Astrocyte (in vitro differentiated cells and primary cell): ENCODE data around the gene LSP1. TPM values are rescaled to one million over a fixed set of nuclear protein-coding genes. Genes with fewer than 3 reads are reported as not detected.
A peak's percentile ranks its signal among the peaks of the same experiment; 100 is the strongest.

Source experiments
- DNase-seq: peaks from one replicate; pipeline ENCODE4 v3.0.0-alpha.2; 2010; ENCODE audit warnings: low read depth
- FAIRE-seq: peaks from 2 replicates; lab custom pipeline; 2011; peaks lifted over from hg19 to GRCh38; lab: Jason Lieb, UNC
- H2AFZ ChIP-seq: 2 replicates; pipeline ENCODE4 v1.6.0; 2012; ENCODE audit warnings: low read depth, low read length, inconsistent platforms
- H3K27ac ChIP-seq: 2 replicates; pipeline ENCODE4 v1.5.1; 2011; ENCODE audit warnings: low read depth, low read length, inconsistent platforms
- H3K27me3 ChIP-seq: 2 replicates; pipeline ENCODE4 v1.6.0; 2011; ENCODE audit warnings: low read length, inconsistent platforms; ENCODE audit not compliant: insufficient read depth
- H3K36me3 ChIP-seq: 2 replicates; pipeline ENCODE4 v1.5.1; 2011; ENCODE audit warnings: low read length, inconsistent platforms; ENCODE audit not compliant: insufficient read depth
- H3K4me1 ChIP-seq: 2 replicates; pipeline ENCODE4 v1.5.1; 2011; ENCODE audit warnings: low read length, inconsistent platforms; ENCODE audit not compliant: insufficient read depth
- H3K4me2 ChIP-seq: 2 replicates; pipeline ENCODE4 v1.6.0; 2012; ENCODE audit warnings: low read length, inconsistent platforms
- H3K4me3 ChIP-seq: 2 replicates; pipeline ENCODE4 v1.5.1; 2011; ENCODE audit warnings: low read depth, mild to moderate bottlenecking, low read length, inconsistent platforms; ENCODE audit not compliant: insufficient read depth
- H3K79me2 ChIP-seq: 2 replicates; pipeline ENCODE4 v1.6.0; 2012; ENCODE audit warnings: mild to moderate bottlenecking, low read length, inconsistent platforms; ENCODE audit not compliant: insufficient read depth
- H3K9ac ChIP-seq: 2 replicates; pipeline ENCODE4 v1.6.0; 2012; ENCODE audit warnings: mild to moderate bottlenecking, low read length, inconsistent platforms
- H3K9me3 ChIP-seq: 2 replicates; pipeline ENCODE4 v1.5.1; 2012; ENCODE audit warnings: low read depth, mild to moderate bottlenecking, low read length, inconsistent platforms; ENCODE audit not compliant: insufficient read depth
- H4K20me1 ChIP-seq: 2 replicates; pipeline ENCODE4 v1.6.0; 2012; ENCODE audit warnings: low read length, inconsistent platforms; ENCODE audit not compliant: insufficient read depth
- H3K27ac Mint-ChIP-seq: one replicate; pipeline ENCODE4 v1.8.0; 2021; ENCODE audit warnings: mild to moderate bottlenecking, mixed read lengths; ENCODE audit not compliant: unreplicated experiment
- H3K27me3 Mint-ChIP-seq: one replicate; pipeline ENCODE4 v1.8.0; 2021; ENCODE audit warnings: low read depth, mixed read lengths; ENCODE audit not compliant: unreplicated experiment
- H3K36me3 Mint-ChIP-seq: one replicate; pipeline ENCODE4 v1.8.0; 2021; ENCODE audit warnings: low read depth, mixed read lengths; ENCODE audit not compliant: unreplicated experiment
- H3K4me1 Mint-ChIP-seq: one replicate; pipeline ENCODE4 v1.8.0; 2021; ENCODE audit warnings: low read depth, mixed read lengths; ENCODE audit not compliant: unreplicated experiment
- H3K4me3 Mint-ChIP-seq: one replicate; pipeline ENCODE4 v1.8.0; 2021; ENCODE audit warnings: mild to moderate bottlenecking, moderate library complexity, mixed read lengths; ENCODE audit not compliant: unreplicated experiment
- H3K9me3 Mint-ChIP-seq: one replicate; pipeline ENCODE4 v1.8.0; 2021; ENCODE audit warnings: mild to moderate bottlenecking, mixed read lengths; ENCODE audit not compliant: unreplicated experiment
- EZH2 ChIP-seq: IDR thresholded peaks from 2 replicates; pipeline ENCODE4 v1.6.1; 2012; ENCODE audit warnings: mild to moderate bottlenecking, low read length, inconsistent platforms; ENCODE audit not compliant: insufficient read depth
- total RNA-seq: library from RNA; stranded (reverse); gene quantifications from 2 replicates; pipeline ENCODE4 v1.2.1, GENCODE V29; 2021
- TF ChIP-seq, protein P1 (sequence below): IDR thresholded peaks from 2 replicates; pipeline ENCODE4 v1.5.1; 2011; ENCODE audit warnings: low read depth, mild to moderate bottlenecking, inconsistent platforms, low read length, moderate library complexity; ENCODE audit not compliant: insufficient read depth

The LSP1 gene
- total RNA-seq, 1 donor from 2014 or later: 1.3 TPM

DNA sequence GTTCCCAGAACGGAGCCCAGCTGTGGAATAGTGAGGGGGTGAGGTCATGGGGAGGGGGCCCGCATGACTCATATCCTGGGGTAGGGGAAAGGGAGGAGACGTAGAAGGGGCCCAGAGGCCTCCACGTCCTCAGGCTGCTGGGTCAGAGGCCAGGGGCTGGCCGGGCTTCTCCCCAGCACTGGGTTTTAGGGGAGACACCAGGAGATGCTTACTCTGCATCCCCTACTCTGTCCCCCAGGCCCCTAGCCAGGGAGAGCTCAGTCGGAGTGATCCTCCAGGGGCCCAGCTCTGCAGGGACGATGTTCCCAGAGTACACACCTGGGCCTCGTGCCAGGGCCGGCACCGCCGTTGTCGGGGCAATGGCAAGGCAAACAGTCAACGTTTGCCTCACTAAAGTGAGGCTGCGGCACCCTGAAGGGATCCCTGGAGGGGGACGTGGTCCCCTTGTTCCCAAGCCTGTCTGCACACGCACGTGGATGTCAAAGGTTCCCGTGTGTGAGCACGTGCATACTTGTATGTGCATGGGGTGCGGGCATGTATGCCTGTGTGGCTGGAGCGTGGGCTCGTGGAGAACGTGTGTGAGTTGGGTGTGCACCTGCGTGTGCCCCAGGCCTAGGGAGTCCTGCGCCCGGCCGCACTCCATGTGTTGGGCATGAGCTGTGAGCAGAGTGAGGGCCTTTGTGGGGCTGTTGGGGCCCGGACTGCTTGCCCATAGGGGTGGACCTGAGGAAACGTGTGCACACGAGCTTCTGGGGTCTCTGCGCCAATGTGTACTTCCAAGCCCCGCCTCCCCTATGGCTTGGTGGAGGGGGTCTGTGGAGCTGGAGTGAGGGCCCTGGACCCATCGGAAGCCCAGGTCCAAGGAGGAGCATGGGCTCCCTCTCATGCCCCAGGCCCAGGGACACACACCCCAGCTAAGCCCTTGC is 24.6 kb downstream of the LSP1 start:
- no peaks in the 10 kb centered on the region for H3K9me3 Mint-ChIP-seq
- H3K4me3 Mint-ChIP-seq: no peak overlapping the region
- no peak for FAIRE-seq
- H3K36me3 Mint-ChIP-seq: no peaks in the 10 kb centered on the region
- no peak for DNase-seq
- H3K27me3 Mint-ChIP-seq: no peaks in the 10 kb centered on the region
- H3K9me3 ChIP-seq: no peaks in the 10 kb centered on the region
- H3K36me3 ChIP-seq: no peaks in the 10 kb centered on the region
- H3K4me2 ChIP-seq: no peak overlapping the region
- H3K9ac ChIP-seq: no peak overlapping the region
- H3K27ac ChIP-seq: no peak overlapping the region
- no peaks in the 10 kb centered on the region for H3K27me3 ChIP-seq
- TF ChIP-seq EZH2: no peak
- TF ChIP-seq, protein P1, sequence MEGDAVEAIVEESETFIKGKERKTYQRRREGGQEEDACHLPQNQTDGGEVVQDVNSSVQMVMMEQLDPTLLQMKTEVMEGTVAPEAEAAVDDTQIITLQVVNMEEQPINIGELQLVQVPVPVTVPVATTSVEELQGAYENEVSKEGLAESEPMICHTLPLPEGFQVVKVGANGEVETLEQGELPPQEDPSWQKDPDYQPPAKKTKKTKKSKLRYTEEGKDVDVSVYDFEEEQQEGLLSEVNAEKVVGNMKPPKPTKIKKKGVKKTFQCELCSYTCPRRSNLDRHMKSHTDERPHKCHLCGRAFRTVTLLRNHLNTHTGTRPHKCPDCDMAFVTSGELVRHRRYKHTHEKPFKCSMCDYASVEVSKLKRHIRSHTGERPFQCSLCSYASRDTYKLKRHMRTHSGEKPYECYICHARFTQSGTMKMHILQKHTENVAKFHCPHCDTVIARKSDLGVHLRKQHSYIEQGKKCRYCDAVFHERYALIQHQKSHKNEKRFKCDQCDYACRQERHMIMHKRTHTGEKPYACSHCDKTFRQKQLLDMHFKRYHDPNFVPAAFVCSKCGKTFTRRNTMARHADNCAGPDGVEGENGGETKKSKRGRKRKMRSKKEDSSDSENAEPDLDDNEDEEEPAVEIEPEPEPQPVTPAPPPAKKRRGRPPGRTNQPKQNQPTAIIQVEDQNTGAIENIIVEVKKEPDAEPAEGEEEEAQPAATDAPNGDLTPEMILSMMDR: no peak
- H3K4me1 Mint-ChIP-seq: no peaks in the 10 kb centered on the region
- no peak overlapping the region for H2AFZ ChIP-seq
- no peak overlapping the region for H3K4me3 ChIP-seq
- no peaks in the 10 kb centered on the region for H4K20me1 ChIP-seq
- peak overlapping the region; percentile 88 for H3K27ac Mint-ChIP-seq
- no peaks in the 10 kb centered on the region for H3K79me2 ChIP-seq
- H3K4me1 ChIP-seq: peaks cover 8% of the 10 kb centered on the region

DNA sequence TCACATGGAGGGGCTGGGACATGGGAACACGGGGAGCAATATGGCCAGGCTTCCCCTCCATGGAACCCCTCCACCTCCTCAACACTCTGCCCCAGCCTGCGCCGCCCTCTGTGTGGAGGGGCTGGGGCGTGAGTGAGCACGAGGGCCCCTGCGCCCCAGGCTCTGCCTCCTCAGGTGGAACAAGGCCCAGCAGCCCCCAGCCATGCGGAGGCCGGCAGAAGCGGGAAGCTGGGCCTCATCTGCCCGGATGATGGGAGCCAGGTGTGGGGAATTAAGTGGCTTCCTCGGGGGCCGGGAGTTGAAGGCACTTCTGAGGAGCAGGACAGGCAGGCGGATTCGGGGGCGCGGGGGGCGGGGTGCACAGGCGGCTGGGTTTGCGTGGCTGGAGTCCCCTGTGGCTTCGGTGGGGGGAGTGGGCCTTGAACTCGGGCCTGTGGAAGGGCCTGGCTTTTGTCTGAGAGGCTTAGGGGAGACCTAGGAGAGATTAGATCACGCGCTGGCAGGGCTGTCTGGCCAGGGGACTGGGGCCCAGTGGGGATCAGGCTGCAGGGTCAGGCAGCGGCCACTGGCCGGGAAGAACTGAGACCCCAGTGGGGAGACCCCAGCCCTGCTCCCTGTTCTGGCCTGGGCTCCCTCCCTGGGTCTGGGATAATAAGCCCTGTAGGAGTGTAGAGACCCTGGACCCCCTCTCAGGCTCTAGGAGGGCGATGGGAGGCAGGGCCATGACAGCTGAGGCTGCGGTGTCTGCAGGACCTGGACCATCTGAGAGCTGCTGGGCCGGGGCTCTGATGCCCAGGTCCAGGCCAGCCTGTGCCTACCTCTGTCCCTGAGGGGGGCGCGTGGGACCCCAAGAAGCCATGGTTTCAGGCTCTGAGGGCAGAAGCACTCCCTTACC is 25.5 kb downstream of the LSP1 start:
- no peaks in the 10 kb centered on the region for H3K79me2 ChIP-seq
- H3K4me2 ChIP-seq: no peak overlapping the region
- no peaks in the 10 kb centered on the region for H3K36me3 ChIP-seq
- no peak overlapping the region for H3K27ac ChIP-seq
- no peak for FAIRE-seq
- TF ChIP-seq, protein P1: no peak
- no peak for TF ChIP-seq EZH2
- Mint-ChIP-seq H3K27me3 (no peaks in the 10 kb centered on the region), H3K36me3 (no peaks in the 10 kb centered on the region), H3K9me3 (no peaks in the 10 kb centered on the region), H3K4me3 (no peak overlapping the region), H3K27ac (no peak overlapping the region), H3K4me1 (no peaks in the 10 kb centered on the region)
- H3K4me3 ChIP-seq: no peak overlapping the region
- no peaks in the 10 kb centered on the region for H3K9me3 ChIP-seq
- peaks cover 8% of the 10 kb centered on the region for H3K4me1 ChIP-seq
- DNase-seq: no peak
- no peaks in the 10 kb centered on the region for H4K20me1 ChIP-seq
- H3K27me3 ChIP-seq: no peaks in the 10 kb centered on the region
- H2AFZ ChIP-seq: no peak overlapping the region
- no peak overlapping the region for H3K9ac ChIP-seq
